ENCODE measurements around the gene TMPRSS6.

- TF ChIP-seq SUZ12 (IDR thresholded peaks at IDR 0.05; ENCODE audit: extremely low read depth, insufficient read depth, insufficient read length) (no peak), ZNF274 (IDR thresholded peaks at IDR 0.05; ENCODE audit: low read depth, low read length) (no peak), YY1 (IDR thresholded peaks at IDR 0.05; ENCODE audit: insufficient read depth, insufficient read length) (no peak)
Measured at GRCh38 chr22:37119872-37120271, 10.4 kb upstream of the TMPRSS6 start.

Data from NT2/D1 (cell line).